GM12891 (cell line): ENCODE data around the gene NCOA3.

Experiments used
- DNase-seq: peaks from one replicate; pipeline ENCODE4 v3.0.0; 2011; ENCODE audit warnings: low spot score; ENCODE audit not compliant: insufficient read length
- FAIRE-seq: peaks from 2 replicates; lab custom pipeline; 2011; peaks lifted over from hg19 to GRCh38; lab: Jason Lieb, UNC
- PAX5 ChIP-seq: IDR thresholded peaks from 2 replicates; pipeline ENCODE4 v1.6.1; 2011; ENCODE audit warnings: low read length, moderate library complexity, mild to moderate bottlenecking; ENCODE audit not compliant: insufficient read depth, severe bottlenecking
- POLR2A ChIP-seq: IDR thresholded peaks from 2 replicates; pipeline ENCODE4 v1.6.1; 2011; ENCODE audit warnings: low read depth, low read length, control low read depth
- POLR2AphosphoS5 ChIP-seq: IDR thresholded peaks from 2 replicates; pipeline ENCODE4 v1.6.1; 2011; ENCODE audit warnings: low read depth, low read length, control low read depth
- POU2F2 ChIP-seq: IDR thresholded peaks from 2 replicates; pipeline ENCODE4 v1.6.1; 2011; ENCODE audit warnings: low read depth, mild to moderate bottlenecking, control low read depth, low read length, moderate library complexity
- SPI1 ChIP-seq: IDR thresholded peaks from 2 replicates; pipeline ENCODE4 v1.6.1; 2011; ENCODE audit warnings: low read depth, low read length, control low read depth
- TAF1 ChIP-seq: IDR thresholded peaks from 2 replicates; pipeline ENCODE4 v1.6.1; 2011; ENCODE audit warnings: low read depth, low read length, control low read depth

Gene NCOA3

GRCh38 chr20:47509685-47510084 lies 8.0 kb downstream of the NCOA3 start:
- no peak for TF ChIP-seq POLR2A
- TF ChIP-seq POLR2AphosphoS5, result no peak
- TF ChIP-seq SPI1, result no peak
- no peak for TF ChIP-seq TAF1
- TF ChIP-seq PAX5, result no peak
- no peak for TF ChIP-seq POU2F2
- DNase-seq (no peak), FAIRE-seq (no peak)

DNA sequence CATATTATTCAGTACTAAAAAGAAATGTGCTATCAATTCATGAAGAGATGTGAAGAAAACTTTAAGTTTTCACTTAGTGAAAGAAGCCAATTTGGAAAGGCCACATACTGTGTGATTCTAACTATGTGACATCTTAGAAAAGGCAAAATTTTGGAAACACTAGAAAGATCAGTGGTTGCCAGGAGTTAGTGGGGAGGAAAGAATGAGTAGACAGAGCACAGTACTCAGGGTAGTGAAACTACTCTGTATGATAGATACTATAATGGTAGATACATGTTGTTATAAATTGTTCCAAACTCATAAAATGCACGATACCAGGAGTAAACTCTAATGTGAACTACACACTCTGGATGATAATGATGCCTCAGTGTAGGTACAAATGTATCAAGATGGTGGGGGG lies 14.2 kb downstream of the NCOA3 start:
- DNase-seq, result no peak
- no peak for TF ChIP-seq POU2F2
- no peak for TF ChIP-seq POLR2AphosphoS5
- TF ChIP-seq PAX5, result no peak
- TF ChIP-seq TAF1, result no peak
- TF ChIP-seq SPI1, result no peak
- no peak for TF ChIP-seq POLR2A
- FAIRE-seq, result no peak

DNA sequence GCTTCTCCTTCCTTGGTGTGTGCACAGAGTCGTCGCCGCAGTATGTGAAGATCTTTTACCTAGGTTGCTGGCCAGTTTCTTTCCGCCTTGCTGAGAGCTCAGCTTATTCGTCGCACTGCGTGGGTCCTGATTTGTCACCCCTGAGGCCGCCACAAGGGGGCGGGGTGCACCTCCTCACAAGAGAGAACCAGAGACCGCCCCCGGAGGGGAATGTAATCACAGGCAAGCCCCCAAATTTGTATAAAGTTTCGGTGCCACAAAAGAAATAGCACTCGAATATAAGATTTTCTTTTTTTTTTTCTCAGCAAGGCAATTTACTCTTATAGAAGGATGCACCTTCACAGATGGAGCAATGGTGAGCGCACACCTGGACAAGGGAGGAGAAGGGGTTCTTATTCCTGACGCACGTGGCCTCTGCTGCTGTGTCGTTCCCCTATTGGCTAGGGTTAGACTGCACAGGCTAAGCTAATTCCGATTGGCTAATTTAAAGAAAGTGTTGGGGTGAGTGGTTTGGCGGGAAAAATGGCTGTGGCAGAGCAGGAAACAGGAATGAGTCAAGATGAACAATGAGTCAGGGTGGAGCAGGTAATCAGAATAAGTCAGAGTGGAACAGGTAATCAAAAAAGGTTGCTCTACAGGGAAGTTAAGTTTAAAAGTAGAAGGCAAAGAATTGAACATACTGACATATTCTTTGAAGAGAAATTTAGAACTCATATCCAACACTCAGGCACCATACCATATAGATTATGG lies 19.5 kb downstream of the NCOA3 start:
- TF ChIP-seq TAF1 (no peak), PAX5 (no peak), POLR2AphosphoS5 (no peak)
- DNase-seq, result no peak
- no peak for FAIRE-seq

- TF ChIP-seq SPI1 (no peak), PAX5 (no peak), TAF1 (no peak), POLR2A (no peak), POLR2AphosphoS5 (no peak), POU2F2 (no peak)
- DNase-seq, result no peak
- no peak for FAIRE-seq
Measured at GRCh38 chr20:47524015-47524784, 22.5 kb downstream of the NCOA3 start.

- peak; percentile 9 for FAIRE-seq
- TF ChIP-seq POLR2A (no peak), SPI1 (no peak), POU2F2 (no peak), POLR2AphosphoS5 (no peak), TAF1 (no peak), PAX5 (no peak)
- DNase-seq, result no peak
Measured at GRCh38 chr20:47527004-47527800, 25.5 kb downstream of the NCOA3 start.

GRCh38 chr20:47529840-47530239 lies 28.2 kb downstream of the NCOA3 start:
- no peak for TF ChIP-seq POU2F2
- no peak for TF ChIP-seq POLR2AphosphoS5
- TF ChIP-seq POLR2A, result no peak
- DNase-seq, result no peak
- no peak for FAIRE-seq

DNA sequence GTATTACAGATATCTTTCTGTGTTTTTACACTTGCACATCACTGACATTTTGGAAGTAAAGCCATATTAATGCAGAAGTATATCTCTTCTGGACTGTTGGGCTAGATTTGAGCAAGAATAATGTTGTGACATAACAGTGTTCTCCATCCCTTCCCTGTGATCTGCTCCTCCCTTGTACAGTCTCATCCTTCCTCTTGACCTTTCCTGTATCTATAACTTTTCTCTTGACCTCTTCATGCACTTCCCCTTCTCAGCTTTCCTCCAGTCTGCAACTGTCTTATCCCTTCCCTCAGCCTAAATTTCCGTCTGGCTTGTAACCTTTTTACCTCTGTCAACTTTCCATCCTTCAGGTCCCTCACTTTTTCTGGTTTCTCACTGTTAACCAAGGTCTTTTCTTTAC lies 29.8 kb downstream of the NCOA3 start:
- DNase-seq (no peak), FAIRE-seq (no peak)
- TF ChIP-seq SPI1, result peak; percentile 40; the same call in 1 of the 2 replicates
- no peak for TF ChIP-seq POLR2A

DNA sequence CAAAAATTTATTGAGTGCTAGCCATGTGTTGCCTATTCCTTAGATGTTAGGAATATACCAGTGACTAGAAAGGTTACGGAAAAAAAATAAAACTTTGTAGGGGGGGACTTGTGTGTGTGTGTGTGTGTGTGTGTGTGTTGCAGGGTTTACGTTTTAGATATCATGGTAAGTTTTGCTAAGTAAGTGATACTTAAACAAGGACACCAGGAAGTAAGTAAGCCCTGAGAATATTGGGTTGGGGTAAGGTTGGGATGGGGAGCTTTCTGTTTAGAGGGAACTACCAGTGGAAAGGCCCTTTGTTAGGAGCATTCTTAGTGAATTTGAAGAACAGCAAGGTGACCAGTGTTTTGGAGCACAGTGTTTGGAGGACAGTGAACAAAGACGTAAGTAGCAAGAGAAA lies 30.3 kb downstream of the NCOA3 start:
- peak; percentile 56 for FAIRE-seq
- no peak for DNase-seq
- TF ChIP-seq PAX5 (no peak), TAF1 (no peak), POLR2A (no peak), POU2F2 (no peak), POLR2AphosphoS5 (no peak)

DNA sequence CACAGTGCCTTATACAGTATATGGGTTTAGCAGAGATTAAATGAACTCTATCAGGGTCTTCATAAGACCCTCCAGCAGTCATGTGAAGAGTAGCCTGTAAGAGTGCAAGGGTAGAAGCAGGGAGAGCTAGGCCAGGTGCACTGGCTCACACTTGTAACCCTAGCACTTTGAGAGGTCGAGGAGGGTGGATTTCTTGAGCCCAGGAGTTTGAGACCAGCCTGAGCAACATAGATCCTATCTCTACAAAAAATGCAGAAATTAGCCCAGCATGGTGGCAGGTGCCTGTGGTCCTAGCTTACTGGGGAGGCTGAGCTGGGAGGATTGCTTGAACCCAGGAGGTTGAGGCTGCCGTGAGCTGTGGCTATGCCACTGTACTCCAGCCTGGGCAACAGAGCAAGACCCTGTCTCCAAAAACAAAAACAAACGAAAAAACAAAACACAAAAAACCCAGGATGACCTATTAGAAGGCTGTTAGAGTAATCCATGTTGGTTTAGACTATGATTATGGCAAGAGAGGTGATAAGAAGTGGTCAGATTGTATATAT lies 31.9 kb downstream of the NCOA3 start:
- FAIRE-seq, result no peak
- no peak for TF ChIP-seq POLR2AphosphoS5
- TF ChIP-seq POU2F2, result no peak
- TF ChIP-seq SPI1, result no peak
- TF ChIP-seq TAF1, result no peak
- no peak for TF ChIP-seq POLR2A
- TF ChIP-seq PAX5, result no peak
- no peak for DNase-seq
